Stimulated activated CD8-positive, alpha-beta memory T cell treated with anti-CD3 and anti-CD28 coated beads, Interleukin-7, amount 100 ng/mL, for 1 hour (primary cell): ENCODE results near the gene PRKCE.

ENCODE experiments used
- DNase-seq, 2 donors: peaks; one replicate each; pipeline ENCODE4 v3.0.0-alpha.2; 2020; ENCODE audit warnings: low read depth in 2 of 2

PRKCE gene

DNA sequence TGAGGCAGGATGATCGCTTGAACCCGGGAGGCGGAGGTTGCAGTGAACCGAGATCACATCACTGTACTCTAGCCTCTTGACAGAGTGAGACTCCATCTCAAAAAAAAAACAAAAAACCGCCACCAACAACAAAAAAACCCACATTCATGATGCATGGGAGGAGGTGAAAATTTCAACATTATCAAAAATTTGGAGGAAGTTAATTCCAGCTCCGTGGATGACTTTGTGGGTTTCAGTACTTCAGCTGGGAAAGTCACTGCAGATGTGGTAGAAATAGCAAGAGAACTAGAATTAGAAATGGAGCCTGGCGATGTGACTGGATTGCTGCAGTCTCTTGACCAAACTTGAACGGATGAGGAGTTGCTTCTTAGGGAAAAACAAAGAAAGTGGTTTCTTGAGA, 74.3 kb downstream of the PRKCE start:
- DNase-seq, result no peak

DNA sequence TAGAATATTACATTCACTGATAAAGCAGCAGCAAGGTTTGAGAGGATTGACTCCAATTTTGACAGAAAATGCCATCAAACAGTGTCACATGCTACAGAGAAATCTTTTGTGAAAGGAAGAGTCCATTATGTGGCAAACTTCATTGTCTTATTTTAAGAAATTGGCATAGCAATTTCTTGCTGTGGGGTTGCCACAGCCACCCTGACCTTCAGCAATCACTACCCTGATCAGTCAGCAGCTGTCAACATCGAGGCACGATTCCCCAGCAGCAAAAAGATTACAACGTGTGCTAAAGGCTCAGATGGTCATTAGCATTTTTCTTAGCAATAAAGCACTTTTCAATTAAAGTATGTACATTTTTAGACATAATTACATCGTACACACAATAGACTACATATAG, 74.7 kb downstream of the PRKCE start:
- DNase-seq, result no peak

DNA sequence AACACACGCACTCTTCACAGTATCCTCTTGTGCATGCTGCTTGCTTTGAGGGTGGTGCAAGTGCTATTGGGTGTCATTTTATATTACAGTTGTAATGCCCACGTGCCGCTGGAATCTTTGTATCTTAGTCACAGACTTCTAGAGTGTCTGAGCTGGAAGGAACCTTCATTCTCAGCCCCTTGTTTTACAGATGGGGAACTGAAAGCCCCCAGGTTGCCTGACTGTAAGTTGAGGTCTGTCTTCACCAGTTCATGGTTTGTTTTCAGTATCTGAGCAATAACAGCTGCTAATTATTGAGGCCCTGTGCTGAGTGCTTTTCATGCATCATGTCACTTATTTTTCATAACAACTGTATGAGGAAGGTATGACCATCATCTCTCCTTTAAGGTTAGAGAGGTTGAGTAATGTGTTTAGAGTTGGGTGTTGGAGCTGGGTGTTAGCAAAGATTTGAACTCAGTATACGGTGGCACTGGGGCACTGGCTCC, 77.0 kb downstream of the PRKCE start:
- no peak for DNase-seq

DNA sequence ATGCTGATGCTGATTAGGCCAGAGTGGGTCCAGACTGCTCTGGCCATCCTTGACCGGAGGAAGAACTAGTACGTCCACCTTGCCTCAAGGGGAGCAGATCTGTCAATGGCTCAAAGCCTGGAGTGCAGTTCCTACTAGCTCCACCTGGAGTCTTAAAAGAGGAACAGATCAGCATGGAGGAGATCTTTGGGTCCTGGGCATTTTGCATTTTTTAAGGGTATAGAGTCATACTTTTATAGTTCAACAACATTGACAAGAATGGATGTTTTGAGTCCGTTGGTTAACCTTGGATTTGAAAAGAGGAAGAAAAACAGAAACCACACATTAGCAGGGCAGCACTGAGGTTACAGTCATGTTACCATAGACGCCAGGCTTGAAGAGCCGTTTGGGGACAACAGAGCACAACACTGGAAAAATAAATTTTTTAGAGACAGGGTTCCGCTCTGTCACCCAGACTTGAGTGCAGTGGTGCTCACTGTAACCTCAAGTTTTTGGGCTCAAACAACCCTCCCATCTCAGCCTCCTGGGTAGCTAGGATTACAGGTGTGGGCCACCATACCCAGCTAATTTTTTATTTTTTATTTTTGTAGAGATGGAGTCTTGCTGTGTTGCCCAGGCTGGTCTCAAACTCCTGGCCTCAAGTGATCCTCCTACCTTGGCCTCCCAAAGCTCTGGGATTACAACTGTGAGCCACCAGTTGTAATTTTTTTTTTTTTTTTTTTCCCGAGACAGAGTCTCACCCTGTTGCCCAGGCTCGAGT, 78.5 kb downstream of the PRKCE start:
- no peak for DNase-seq

DNA sequence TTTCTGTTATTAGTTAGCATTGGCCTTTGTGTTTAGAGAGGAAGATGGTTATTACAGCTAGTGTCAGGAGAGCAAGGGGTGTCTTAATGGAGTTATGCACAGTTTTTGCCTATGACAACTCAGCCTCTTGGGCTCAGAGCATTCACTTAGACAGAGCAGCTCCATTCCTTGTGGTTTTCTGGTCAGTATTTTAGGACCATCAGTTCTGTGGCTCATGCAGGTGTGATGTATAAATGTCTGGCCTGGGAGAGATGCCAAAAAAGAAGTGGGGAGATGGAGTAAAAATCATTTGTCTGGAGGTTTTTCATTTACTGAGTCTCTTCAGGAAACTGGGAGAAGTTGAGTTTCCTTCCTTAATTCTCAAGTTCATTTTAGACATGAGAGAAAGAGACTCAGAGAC, 79.7 kb downstream of the PRKCE start:
- DNase-seq, result no peak

DNA sequence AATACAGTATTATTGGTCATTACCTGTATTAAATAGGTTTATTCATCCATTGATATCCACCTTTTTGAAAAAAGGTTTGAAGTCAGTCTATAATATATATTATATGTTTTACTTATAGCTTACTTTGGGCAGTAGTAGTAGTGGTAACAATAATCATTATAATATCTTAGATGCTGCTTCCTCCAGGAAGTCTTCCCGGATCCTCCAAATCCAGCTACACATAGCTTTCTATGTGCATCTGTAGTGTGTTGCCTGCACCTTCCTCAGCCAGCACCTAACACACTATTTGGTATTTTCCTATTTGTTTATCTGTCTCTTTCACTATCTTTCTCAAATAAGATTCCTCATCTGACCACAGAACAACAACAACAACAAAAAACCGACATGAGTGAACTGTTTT, 81.0 kb downstream of the PRKCE start:
- DNase-seq, result no peak

DNA sequence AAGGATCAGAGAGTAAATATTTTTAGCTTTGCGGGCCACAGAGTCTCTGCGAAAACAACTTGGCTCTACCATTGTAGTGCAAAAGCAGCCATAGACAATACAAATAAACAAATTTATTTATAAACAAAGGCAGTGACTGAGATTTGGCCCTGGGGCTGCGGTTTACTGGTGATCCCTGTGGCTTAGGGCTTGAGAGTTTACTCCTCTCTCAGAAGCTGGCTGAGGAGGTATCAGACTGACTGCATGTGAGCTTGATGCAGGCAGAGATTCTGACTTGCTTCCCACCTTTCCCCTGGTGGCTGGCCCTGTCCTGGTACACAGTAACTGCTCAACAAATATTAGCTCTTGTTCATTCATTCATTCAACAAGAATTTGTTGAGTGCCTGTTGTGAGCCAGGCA, 81.5 kb downstream of the PRKCE start:
- DNase-seq, result no peak

DNA sequence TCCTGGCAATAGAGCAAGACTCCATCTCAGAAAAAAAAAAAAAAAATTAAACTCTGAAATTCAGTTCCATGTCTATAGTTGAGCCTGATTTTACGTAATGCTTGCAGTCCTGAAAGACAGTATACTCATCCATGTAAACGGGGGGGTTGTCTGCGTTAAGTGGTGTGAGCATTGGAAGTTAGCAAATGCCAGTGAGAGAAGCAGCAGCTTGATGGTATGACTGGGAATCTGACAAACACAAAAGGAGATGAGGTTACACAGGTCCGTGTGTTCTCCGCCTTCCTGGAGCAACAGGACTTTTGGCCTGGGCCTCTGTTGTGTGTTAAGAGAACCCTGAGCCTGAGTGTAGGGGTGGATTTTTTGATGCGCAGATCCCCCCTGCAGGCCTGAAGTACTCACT, 82.9 kb downstream of the PRKCE start:
- no peak for DNase-seq

DNA sequence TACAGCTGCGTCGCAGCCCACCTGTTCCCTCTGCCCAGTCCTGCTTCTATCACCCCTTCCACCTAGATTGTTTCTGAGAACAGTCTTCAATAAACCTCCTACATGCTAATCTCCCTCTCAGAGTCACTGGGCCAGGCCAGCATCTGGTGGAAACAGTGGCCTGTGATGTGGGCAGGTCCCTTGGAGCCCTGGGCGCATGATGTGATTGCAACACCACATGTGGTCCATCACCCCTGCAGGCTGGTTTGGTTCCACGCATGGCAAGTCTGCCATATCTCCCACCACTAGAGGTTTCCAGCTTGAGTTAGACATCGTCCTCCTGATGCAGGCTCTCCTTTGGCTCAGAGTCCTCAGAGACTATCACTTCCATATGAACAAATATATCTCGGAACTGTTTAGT, 83.5 kb downstream of the PRKCE start:
- no peak for DNase-seq

DNA sequence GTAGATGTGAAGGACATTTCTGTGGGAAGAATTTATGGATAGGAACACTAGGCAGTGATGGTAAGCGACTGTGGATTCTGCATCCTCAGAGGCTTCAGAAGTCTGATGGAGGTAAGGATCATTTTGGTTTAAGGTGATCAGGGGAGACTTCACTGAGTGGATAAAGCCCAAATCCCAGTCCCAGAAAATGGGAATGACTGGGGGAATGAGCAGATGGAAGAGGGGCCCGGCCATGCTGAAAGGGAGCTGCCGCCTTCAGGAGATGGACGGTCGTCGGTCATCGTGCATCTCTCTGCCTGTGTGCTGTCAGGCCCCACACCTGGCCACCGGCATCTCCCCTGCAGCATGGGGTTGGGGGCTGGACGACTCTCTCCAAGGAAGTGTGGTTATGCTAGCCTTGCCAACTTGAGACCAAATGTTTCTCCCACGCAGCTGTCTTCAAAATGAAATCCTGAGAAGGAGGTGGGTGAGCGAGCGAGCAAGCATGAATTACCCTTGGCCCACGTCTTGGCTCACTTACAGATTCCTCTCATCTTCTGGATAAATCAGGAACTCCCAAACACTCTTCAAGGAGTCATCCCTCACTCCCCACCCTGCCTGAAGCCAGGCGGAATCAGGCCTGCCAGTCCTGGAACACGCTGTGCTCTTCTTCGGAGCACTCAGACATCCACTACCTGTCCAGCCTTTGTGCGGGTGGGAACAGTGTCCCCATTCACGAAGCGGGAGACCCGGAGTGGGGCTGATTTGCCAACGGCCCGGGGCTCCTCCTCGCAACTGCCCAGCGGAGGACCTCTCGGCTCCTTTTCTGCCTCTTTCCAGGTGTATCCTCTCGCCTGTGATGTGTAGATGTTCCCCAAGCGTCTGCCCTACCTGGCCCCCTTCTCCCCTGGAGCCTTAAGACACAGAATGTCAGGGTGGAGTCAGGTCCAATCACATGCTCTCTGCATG, 85.6 kb downstream of the PRKCE start:
- DNase-seq, result no peak

DNA sequence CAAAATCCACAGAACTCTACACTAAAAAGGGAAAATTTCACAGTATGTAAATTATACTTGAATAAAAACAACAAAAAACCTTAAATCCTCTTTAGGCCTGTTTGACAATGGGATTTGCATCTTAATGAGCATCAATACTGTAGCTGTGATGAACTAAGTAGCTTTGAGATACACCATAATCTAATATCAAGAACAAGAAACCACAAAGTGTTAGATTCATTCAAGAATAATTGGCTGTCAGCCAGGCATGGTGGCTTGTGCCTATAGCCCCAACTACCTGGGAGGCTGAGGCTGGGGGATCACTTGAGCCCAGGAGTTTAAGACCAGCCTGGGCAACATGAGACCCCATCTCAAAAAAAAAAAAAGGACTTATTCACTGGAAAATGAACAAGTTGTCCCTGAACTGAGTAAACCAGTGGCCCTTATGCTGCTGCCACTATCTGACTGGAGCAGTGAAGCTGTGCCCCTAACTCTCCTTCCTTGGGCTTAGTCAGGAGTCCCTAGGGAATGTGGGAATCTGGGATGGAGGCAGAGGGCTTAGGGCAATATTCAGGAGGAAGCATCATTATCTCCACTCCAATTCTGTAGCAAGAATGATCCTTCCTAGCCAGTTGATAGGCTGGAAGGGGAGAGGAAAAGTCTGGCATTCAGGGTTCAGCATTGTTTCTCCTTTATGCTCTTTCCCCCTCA, 88.5 kb downstream of the PRKCE start:
- no peak for DNase-seq

DNA sequence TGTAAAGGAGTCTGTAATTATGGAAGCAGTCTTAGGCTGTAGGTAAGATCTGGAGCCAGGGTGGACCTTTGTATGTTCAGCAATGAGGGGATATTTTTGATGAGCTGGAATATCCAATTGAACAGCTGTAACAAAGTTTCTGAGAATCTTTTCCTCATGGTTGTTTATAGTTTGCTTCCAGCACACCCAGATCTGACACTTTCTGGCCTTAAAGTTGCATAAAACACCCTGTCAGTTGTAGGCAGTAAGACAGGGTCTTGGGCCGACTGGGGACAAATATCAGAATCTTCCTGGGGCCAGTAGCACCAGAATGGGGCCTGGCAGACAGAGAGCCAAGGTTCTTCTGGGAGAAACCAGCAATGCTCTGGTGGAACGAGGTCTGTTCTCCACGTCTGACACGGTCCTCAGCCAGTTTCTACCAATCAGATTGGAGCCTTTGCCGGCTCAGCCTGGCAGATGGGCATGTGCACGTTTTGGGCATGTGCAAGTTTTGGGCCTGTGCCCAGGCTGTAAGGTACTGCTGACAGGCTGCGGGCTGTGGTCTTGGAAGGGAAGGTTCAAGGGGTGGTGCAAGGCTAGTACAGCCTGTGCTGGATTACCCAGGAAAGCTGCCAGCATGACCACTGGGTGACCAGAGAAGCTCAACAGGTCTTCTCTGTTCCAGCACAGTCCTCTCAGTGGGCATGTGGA, 89.8 kb downstream of the PRKCE start:
- no peak for DNase-seq

DNA sequence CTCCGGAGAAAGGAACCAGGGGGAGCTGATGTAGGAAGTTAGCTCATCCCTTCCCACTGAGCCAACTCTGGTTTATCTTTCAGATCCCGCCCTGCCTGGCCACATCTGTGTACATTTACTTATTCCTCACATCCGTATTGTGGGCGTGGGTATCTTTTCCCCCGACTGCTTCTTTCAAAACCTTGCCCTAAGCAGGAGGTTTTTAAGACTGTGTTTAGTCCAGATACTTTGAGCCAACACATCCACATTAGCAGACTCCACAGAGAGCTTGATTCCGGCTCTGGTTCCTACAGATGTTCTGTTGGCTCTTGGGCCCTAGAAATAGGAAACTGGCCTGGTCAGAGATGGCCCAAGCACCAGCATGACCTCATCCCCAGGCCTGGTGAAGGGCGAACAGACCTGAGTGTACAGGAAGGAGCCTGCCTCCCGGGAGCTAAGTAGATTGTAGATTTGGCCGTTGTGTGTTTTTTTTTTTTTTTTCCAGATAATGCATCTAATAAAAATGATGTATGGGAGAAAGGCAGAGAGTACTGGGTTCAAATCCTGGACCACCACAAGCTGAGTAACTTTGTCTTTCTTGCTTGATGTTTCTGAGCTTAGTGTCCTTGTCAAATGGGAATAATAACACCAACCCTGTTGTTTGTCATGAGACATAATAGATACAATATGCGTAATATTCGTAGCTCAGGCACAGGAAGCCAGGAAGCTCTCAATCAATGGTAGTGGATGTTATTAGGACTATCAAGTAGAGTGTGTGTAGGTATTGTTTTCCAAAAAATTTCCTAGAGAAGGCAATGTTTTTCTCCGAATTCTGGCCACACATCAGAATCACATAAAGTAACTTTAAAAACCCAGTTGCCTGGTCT, 92.3 kb downstream of the PRKCE start:
- DNase-seq, result no peak

DNA sequence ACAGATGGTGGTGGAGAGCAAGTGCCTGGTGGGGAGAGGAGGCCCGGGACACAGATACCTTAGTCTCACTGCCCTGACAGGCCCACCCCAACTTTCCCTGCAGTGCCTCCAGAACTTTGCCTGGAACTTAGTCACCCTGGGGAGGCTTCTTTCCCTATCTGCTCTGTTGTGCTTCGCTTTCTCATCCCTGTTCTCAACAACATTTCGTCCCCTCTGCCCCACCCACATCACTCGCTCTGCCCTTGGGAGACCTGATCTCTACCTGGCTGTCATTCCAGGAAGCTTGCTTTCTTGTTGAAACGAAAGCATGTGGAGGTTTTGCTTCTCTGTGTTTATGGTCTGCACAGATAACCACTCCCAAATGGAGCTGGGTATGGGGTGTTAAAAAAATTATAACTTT, 93.8 kb downstream of the PRKCE start:
- DNase-seq, result no peak

DNA sequence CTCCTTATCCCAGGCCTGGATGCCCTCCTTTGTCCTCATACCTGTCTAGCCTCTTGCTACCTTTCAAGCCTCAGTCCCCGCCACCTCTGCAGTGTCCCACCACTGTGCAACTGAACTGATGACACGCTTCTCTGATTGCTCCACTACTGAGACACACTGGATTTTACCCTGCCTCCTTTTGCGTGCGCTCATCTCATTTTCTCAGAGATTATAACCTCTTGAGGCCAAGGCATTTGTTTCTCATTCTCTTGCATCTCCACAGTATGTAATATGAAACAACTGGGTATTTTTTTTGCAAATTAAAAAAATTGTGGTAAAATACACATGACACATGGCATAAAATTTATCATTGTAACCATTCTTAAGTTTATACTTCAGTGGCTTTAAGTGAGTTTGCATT, 95.4 kb downstream of the PRKCE start:
- no peak for DNase-seq

DNA sequence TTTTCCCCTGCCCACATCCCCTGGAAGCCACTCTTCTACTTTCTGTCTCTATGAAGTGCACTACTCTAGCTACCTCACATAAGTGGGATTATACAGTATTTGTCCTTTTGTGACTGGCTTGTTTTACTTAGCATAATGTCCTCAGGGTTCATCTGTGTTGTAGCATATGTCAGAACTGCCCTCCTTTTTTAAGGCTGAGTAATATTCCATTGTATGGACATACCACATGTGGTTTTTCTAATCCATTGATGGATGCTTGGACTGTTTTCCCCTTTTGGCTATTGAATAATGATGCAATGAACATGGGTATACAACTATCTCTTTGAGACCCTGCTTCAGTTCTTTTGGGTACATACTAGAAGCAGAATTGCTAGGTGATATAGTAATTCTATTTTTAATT, 95.9 kb downstream of the PRKCE start:
- DNase-seq, result no peak

DNA sequence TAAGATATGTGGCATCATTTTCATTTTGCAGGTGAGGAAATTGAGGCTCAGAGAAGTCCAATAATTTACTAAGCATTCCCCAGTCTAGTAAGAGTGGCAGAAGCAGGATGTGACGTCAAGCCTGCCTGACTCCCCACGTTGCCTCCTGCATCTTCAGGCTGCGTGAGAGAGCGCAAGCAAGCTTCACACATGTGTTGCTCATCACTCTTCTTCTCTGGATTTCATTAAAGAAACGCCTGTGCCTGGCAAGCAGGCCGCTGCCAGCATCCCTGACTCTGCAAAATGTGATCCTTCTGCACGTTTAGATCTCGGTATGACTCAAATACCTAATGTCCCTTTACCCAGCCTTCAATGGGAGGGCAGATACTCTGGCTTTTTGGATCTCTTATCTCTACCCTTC, 96.8 kb downstream of the PRKCE start:
- no peak for DNase-seq

DNA sequence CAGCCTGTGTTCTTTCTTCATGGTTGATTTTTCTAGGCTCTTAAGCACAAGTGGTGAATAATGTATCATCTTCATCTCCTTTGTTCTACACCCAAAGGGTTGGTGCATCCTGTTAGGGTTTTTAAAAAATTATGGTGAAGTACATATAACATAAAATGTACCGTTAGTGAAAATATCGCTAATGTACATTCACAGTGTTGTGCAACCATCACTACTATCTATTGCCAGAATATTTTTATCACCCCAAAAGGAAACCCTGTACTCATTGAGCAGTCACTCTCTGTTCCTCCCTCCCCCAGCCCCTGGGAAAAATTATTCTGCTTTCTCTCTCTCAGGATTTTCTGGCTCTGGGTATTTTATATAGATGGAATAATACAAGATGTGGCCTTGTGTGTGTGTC, 98.5 kb downstream of the PRKCE start:
- no peak for DNase-seq

DNA sequence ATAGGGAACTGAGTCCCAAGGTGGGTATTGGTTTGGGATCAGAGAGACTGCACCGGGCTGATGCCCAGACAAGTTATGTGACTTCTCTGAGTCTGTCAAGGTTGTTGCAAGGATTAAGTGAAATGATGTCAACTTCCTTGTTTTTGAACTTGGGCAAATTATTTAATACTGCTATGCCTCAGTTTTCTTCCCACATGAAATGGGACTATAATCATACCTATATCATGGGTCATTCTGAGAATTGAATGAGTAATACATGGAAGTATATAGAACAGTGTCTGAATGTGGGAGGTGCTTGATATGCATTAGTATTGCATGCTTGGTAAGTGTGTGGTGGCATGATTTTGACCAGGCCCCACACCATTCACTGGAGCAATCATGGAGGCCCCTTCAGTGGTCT, 99.0 kb downstream of the PRKCE start:
- no peak for DNase-seq

DNA sequence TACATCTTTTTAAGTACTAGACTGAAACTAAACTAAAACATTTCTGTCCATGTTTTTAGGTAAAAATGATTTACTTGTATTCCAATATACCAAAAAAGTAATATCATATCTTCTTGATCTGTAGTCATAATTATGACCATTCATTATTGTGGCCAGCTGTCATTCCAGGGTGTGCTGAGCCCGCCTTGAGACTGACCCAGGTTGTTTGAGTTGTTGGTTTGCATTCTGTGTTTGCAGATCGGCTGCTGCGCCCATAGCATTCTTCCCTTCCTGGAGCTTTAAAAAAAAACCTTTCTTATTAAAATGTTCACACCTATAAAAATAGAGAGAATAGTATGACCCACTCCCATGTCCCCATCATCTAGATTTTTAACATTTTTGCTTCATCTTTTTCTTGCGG, 101.9 kb downstream of the PRKCE start:
- DNase-seq, result no peak
